ENCODE data around the gene HMHB1. TPM values are rescaled to one million over a fixed set of nuclear protein-coding genes. Genes with fewer than 3 reads are reported as not detected.

HMHB1 gene
- total RNA-seq (2014; rRNA removed; shearing (Covaris generic)), result not detected in 2 replicates
- not detected in 2 replicates for total RNA-seq (2022)
- Bru-seq, nascent RNA, result percentile 21 among the genes with signal in this experiment
- BruChase-seq, experiment 1, labeled RNA remaining after a 6-hour chase, result not detected
- BruChase-seq, experiment 2, labeled RNA remaining after a 2-hour chase, result not detected
- long read RNA-seq, result 0 reads

DNA sequence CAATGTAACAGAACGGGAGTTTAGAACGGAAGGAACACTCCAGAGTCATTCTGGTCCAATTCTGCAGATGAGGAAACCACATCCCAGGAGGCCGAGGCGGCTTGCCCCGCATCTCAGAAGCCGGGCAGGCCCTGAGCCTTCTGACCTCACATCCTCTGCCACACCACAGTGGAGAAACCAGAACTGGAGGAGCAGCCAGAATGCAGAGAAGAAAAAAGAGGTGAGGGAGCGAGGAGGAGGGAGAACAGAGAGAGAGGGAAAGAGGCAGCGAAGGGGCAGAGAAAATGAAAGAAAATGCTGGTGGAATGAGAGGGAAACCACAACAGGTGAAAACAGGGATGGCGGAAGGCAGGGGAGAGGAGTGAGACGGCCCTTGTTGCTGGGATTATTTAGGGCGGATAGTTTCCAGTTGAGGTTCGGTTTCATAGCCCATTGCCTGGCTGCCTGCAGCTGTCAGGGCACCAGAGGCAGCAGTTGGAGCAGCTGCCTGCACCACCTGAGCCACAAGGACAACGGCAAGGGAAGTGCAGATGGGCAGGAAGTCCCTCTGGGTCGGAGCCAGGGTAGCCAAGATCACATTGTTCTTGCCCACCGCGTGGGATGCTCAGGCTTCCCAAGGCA, at the start of gene HMHB1:
HMHB1 (plus strand) TSS at position 77 of the 621 bp plus-strand sequence.
- peak; percentile 58 for DNase-seq (ENCODE audit: low spot score)
- H2AFZ ChIP-seq (ENCODE audit: low read length), result peak within 1 kb of the TSS; percentile 89

GRCh38 chr5:143762636-143763220, 49.2 kb upstream of the HMHB1 start:
- Histone ChIP-seq H3K4me1 (ENCODE audit: insufficient read depth, low read length, poor library complexity, severe bottlenecking) (no peaks in the 10 kb centered on the region), H3K27ac (ENCODE audit: low read depth, low read length, poor library complexity, severe bottlenecking) (no peak overlapping the region), H3K4me3 (ENCODE audit: low read depth, low read length, poor library complexity, severe bottlenecking) (no peak overlapping the region), H3K4me2 (ENCODE audit: low read length) (no peak overlapping the region), H2AFZ (ENCODE audit: low read length) (no peak overlapping the region), H4K20me1 (ENCODE audit: insufficient read depth, low read length) (no peaks in the 10 kb centered on the region), H3K36me3 (ENCODE audit: insufficient read depth, low read length) (no peaks in the 10 kb centered on the region), H3K79me2 (ENCODE audit: insufficient read depth, low read depth, low read length) (no peaks in the 10 kb centered on the region), H3K9me3 (ENCODE audit: low read length) (no peaks in the 10 kb centered on the region), H3K9me2 (ENCODE audit: insufficient read depth, low read length) (no peaks in the 10 kb centered on the region)
- TF ChIP-seq, protein P1, sequence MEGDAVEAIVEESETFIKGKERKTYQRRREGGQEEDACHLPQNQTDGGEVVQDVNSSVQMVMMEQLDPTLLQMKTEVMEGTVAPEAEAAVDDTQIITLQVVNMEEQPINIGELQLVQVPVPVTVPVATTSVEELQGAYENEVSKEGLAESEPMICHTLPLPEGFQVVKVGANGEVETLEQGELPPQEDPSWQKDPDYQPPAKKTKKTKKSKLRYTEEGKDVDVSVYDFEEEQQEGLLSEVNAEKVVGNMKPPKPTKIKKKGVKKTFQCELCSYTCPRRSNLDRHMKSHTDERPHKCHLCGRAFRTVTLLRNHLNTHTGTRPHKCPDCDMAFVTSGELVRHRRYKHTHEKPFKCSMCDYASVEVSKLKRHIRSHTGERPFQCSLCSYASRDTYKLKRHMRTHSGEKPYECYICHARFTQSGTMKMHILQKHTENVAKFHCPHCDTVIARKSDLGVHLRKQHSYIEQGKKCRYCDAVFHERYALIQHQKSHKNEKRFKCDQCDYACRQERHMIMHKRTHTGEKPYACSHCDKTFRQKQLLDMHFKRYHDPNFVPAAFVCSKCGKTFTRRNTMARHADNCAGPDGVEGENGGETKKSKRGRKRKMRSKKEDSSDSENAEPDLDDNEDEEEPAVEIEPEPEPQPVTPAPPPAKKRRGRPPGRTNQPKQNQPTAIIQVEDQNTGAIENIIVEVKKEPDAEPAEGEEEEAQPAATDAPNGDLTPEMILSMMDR (conservative IDR thresholded peaks at IDR 0.05; ENCODE audit: low read length), result no peak
- TF ChIP-seq EZH2phosphoT487 (IDR thresholded peaks at IDR 0.05; ENCODE audit: borderline replicate concordance, low read depth, low read length), result no peak
- POLR2A ChIA-PET, result no interaction called here
- intact Hi-C loops (cut with micrococcal nuclease; ENCODE audit: unreplicated experiment), result no loop called here
- BruUV-seq (replicated peaks), result no TSS peak
- CTCF ChIA-PET (ENCODE audit: unreplicated experiment), result no interaction called here
- DNase-seq (ENCODE audit: low spot score), result no peak

More for the DNA sequence above, at the start of gene HMHB1:
- peak within 1 kb of the TSS; percentile 62 for H3K4me2 ChIP-seq (ENCODE audit: low read length)
- BruUV-seq (replicated peaks), result no TSS peak
- H3K79me2 ChIP-seq (ENCODE audit: insufficient read depth, low read depth, low read length), result no peaks in the 10 kb centered on the region
- H3K4me1 ChIP-seq (ENCODE audit: insufficient read depth, low read length, poor library complexity, severe bottlenecking), result peaks cover 13% of the 10 kb centered on the region
- no peaks in the 10 kb centered on the region for H3K36me3 ChIP-seq (ENCODE audit: insufficient read depth, low read length)
- no peak for TF ChIP-seq EZH2phosphoT487 (IDR thresholded peaks at IDR 0.05; ENCODE audit: borderline replicate concordance, low read depth, low read length)
- TF ChIP-seq, protein P1 (conservative IDR thresholded peaks at IDR 0.05; ENCODE audit: low read length), result no peak
- no peak within 1 kb of the TSS for H3K27ac ChIP-seq (ENCODE audit: low read depth, low read length, poor library complexity, severe bottlenecking)
- intact Hi-C loops (cut with micrococcal nuclease; ENCODE audit: unreplicated experiment), result no loop called here
- peak within 1 kb of the TSS; percentile 5 for H3K4me3 ChIP-seq (ENCODE audit: low read depth, low read length, poor library complexity, severe bottlenecking)
- no peaks in the 10 kb centered on the region for H3K9me2 ChIP-seq (ENCODE audit: insufficient read depth, low read length)
- H4K20me1 ChIP-seq (ENCODE audit: insufficient read depth, low read length), result no peaks in the 10 kb centered on the region
- POLR2A ChIA-PET, result interaction anchor here (0.6 kb wide), 1 partner anchor 395 kb away, joined by 3 read pairs; no protein-coding TSS in a partner anchor
- H3K9me3 ChIP-seq (ENCODE audit: low read length), result no peaks in the 10 kb centered on the region
- CTCF ChIA-PET (ENCODE audit: unreplicated experiment), result no interaction called here

GRCh38 chr5:143767162-143767561, 44.8 kb upstream of the HMHB1 start:
- CTCF ChIA-PET (ENCODE audit: unreplicated experiment), result no interaction called here

More at GRCh38 chr5:143767162-143767561, 44.8 kb upstream of the HMHB1 start:
- no peaks in the 10 kb centered on the region for H3K79me2 ChIP-seq (ENCODE audit: insufficient read depth, low read depth, low read length)
- intact Hi-C loops (cut with micrococcal nuclease; ENCODE audit: unreplicated experiment), result no loop called here
- H3K9me2 ChIP-seq (ENCODE audit: insufficient read depth, low read length), result no peaks in the 10 kb centered on the region
- H3K4me1 ChIP-seq (ENCODE audit: insufficient read depth, low read length, poor library complexity, severe bottlenecking), result no peaks in the 10 kb centered on the region
- H3K36me3 ChIP-seq (ENCODE audit: insufficient read depth, low read length), result no peaks in the 10 kb centered on the region
- POLR2A ChIA-PET, result interaction anchor here (0.8 to 1.4 kb wide), 3 partner anchors 10 to 298 kb away, joined by 3 to 8 read pairs (median 3); no protein-coding TSS in a partner anchor
- no peak for DNase-seq (ENCODE audit: low spot score)
- no peak for TF ChIP-seq EZH2phosphoT487 (IDR thresholded peaks at IDR 0.05; ENCODE audit: borderline replicate concordance, low read depth, low read length)
- TF ChIP-seq, protein P1 (conservative IDR thresholded peaks at IDR 0.05; ENCODE audit: low read length), result no peak
- no peaks in the 10 kb centered on the region for H4K20me1 ChIP-seq (ENCODE audit: insufficient read depth, low read length)
- no peaks in the 10 kb centered on the region for H3K9me3 ChIP-seq (ENCODE audit: low read length)
- H2AFZ ChIP-seq (ENCODE audit: low read length), result no peak overlapping the region
- no peak overlapping the region for H3K4me3 ChIP-seq (ENCODE audit: low read depth, low read length, poor library complexity, severe bottlenecking)
- H3K4me2 ChIP-seq (ENCODE audit: low read length), result no peak overlapping the region
- no TSS peak for BruUV-seq (replicated peaks)
- H3K27ac ChIP-seq (ENCODE audit: low read depth, low read length, poor library complexity, severe bottlenecking), result no peak overlapping the region

All from OCI-LY7 (cell line).